Trophoblast cell (in vitro differentiated cells and primary cell): ENCODE data around the gene UPK3A.
"Not testable (repeated sequence)": the region's sequence is repeated elsewhere in the genome, so short reads cannot be mapped to it uniquely, and the experiment has no call there.

ENCODE experiments used
- DNase-seq, 2 donors: peaks; one replicate each; pipeline ENCODE4 v3.0.0-alpha.2; 2016
- H2AFZ ChIP-seq: 2 replicates; pipeline ENCODE4 v1.6.1; 2013; ENCODE audit warnings: low read length, moderate library complexity, mild to moderate bottlenecking; ENCODE audit not compliant: insufficient read depth, poor library complexity
- H2AK5ac ChIP-seq: 2 replicates; pipeline ENCODE4 v1.6.1; 2013; ENCODE audit warnings: mild to moderate bottlenecking, low read length
- H2BK120ac ChIP-seq: 2 replicates; pipeline ENCODE4 v1.6.1; 2013; ENCODE audit warnings: low read length, mild to moderate bottlenecking, moderate library complexity; ENCODE audit not compliant: insufficient read depth, poor library complexity
- H2BK12ac ChIP-seq: 2 replicates; pipeline ENCODE4 v1.6.1; 2013; ENCODE audit warnings: mild to moderate bottlenecking, low read length, moderate library complexity
- H2BK5ac ChIP-seq: 2 replicates; pipeline ENCODE4 v1.6.1; 2013; ENCODE audit warnings: low read length, low read depth, moderate library complexity, mild to moderate bottlenecking; ENCODE audit not compliant: poor library complexity
- H3K14ac ChIP-seq: 2 replicates; pipeline ENCODE4 v1.6.1; 2013; ENCODE audit warnings: mild to moderate bottlenecking, low read length
- H3K18ac ChIP-seq: 2 replicates; pipeline ENCODE4 v1.6.1; 2013; ENCODE audit warnings: mild to moderate bottlenecking, low read length
- H3K23ac ChIP-seq: 2 replicates; pipeline ENCODE4 v1.6.1; 2013; ENCODE audit warnings: low read length
- H3K27ac ChIP-seq: 2 replicates; pipeline ENCODE4 v1.5.1; 2013; ENCODE audit warnings: low read depth, mild to moderate bottlenecking, inconsistent platforms, low read length, moderate library complexity
- H3K27me3 ChIP-seq: 2 replicates; pipeline ENCODE4 v1.6.1; 2013; ENCODE audit warnings: inconsistent platforms, mild to moderate bottlenecking, low read length, moderate library complexity; ENCODE audit not compliant: insufficient read depth
- H3K36me3 ChIP-seq, 2 experiments: 1 replicate in 1 of 2; 2 replicates in 1 of 2; pipeline ENCODE4 v1.6.1; 2013; ENCODE audit warnings: low read length in 2 of 2, mild to moderate bottlenecking in 2 of 2, moderate library complexity in 1 of 2; ENCODE audit not compliant: insufficient read depth in 2 of 2, control insufficient read depth in 1 of 2
- H3K4ac ChIP-seq: 2 replicates; pipeline ENCODE4 v1.6.1; 2013; ENCODE audit warnings: low read depth, mild to moderate bottlenecking, low read length, moderate library complexity
- H3K4me1 ChIP-seq, 2 experiments: 1 replicate in 1 of 2; 2 replicates in 1 of 2; pipeline ENCODE4 v1.6.1; 2013; ENCODE audit warnings: low read length in 2 of 2, mild to moderate bottlenecking in 2 of 2, moderate library complexity in 1 of 2; ENCODE audit not compliant: insufficient read depth in 2 of 2, control insufficient read depth in 1 of 2
- H3K4me2 ChIP-seq: 2 replicates; pipeline ENCODE4 v1.6.1; 2013; ENCODE audit warnings: inconsistent platforms, mild to moderate bottlenecking, low read length, moderate library complexity
- H3K4me3 ChIP-seq: 2 replicates; pipeline ENCODE4 v1.5.1; 2013; ENCODE audit warnings: mild to moderate bottlenecking, low read depth, low read length, inconsistent platforms
- H3K79me1 ChIP-seq: one replicate; pipeline ENCODE4 v1.6.1; 2013; ENCODE audit warnings: low read length
- H3K79me2 ChIP-seq: 2 replicates; pipeline ENCODE4 v1.6.1; 2013; ENCODE audit warnings: low read length, mild to moderate bottlenecking; ENCODE audit not compliant: control insufficient read depth, insufficient read depth, poor library complexity
- H3K9ac ChIP-seq: 2 replicates; pipeline ENCODE4 v1.6.1; 2013; ENCODE audit warnings: mild to moderate bottlenecking, low read length
- H3K9me3 ChIP-seq: 2 replicates; pipeline ENCODE4 v1.6.1; 2013; ENCODE audit warnings: low read depth, mild to moderate bottlenecking, control low read depth, inconsistent platforms, low read length; ENCODE audit not compliant: insufficient read depth
- H4K12ac ChIP-seq: 2 replicates; pipeline ENCODE4 v1.6.1; 2013; ENCODE audit warnings: low read depth, mild to moderate bottlenecking, low read length, moderate library complexity
- H4K8ac ChIP-seq: 2 replicates; pipeline ENCODE4 v1.6.1; 2013; ENCODE audit warnings: low read depth, mild to moderate bottlenecking, low read length, moderate library complexity
- H4K91ac ChIP-seq: one replicate; pipeline ENCODE4 v1.6.1; 2013; ENCODE audit warnings: low read depth, mild to moderate bottlenecking, low read length, moderate library complexity
- WGBS: extraction: QIAGEN DNeasy Blood & Tissue Kit; methylation state at CpG from one replicate; pipeline ENCODE4 v1.1.7; 2013; ENCODE audit warnings: missing lambda C conversion rate; ENCODE audit not compliant: insufficient read length, insufficient coverage; ENCODE audit errors: extremely low coverage; 5-methylcytosine and 5-hydroxymethylcytosine counted together

UPK3A gene

DNA sequence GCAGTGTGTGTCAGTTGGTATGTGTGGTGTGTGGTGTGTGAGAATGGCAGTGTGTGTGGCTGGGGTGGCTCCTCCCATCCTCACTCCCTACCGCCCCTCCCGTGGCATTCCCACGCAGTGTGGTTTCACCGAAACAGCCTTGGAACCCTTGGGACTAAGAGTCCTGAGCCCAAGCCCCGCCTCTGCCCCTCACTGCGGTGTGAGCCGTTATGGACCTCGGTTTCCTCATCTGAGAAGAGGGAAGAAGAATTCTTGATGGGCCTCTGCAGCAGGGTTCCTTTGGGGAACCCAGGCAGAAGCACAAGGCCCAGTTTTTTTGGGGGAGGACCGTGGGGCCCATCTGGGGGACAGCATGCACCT is 7.2 kb downstream of the UPK3A start:
- H3K79me1 ChIP-seq = no peaks in the 10 kb centered on the region
- H2BK5ac ChIP-seq = no peak overlapping the region
- H2BK120ac ChIP-seq = no peak overlapping the region
- H3K14ac ChIP-seq = no peak overlapping the region
- no peak overlapping the region for H3K9ac ChIP-seq
- H3K27ac ChIP-seq = no peak overlapping the region
- DNase-seq = no peak
- no peak overlapping the region for H4K12ac ChIP-seq
- H3K27me3 ChIP-seq = no peaks in the 10 kb centered on the region
- H3K4ac ChIP-seq = no peak overlapping the region
- H4K8ac ChIP-seq = no peak overlapping the region
- H3K79me2 ChIP-seq = no peaks in the 10 kb centered on the region
- H4K91ac ChIP-seq = no peak overlapping the region
- H2BK12ac ChIP-seq = no peak overlapping the region
- H3K18ac ChIP-seq = no peak overlapping the region
- no peak overlapping the region for H2AK5ac ChIP-seq
- no peak overlapping the region for H3K4me3 ChIP-seq
- H2AFZ ChIP-seq = no peak overlapping the region
- peaks cover 7% of the 10 kb centered on the region for H3K9me3 ChIP-seq
- no peaks in the 10 kb centered on the region for H3K36me3 ChIP-seq
- WGBS = no CpG with 5 or more reads among the region's 9 CpGs
- no peak overlapping the region for H3K23ac ChIP-seq
- no peaks in the 10 kb centered on the region for H3K4me1 ChIP-seq
- no peak overlapping the region for H3K4me2 ChIP-seq

DNA sequence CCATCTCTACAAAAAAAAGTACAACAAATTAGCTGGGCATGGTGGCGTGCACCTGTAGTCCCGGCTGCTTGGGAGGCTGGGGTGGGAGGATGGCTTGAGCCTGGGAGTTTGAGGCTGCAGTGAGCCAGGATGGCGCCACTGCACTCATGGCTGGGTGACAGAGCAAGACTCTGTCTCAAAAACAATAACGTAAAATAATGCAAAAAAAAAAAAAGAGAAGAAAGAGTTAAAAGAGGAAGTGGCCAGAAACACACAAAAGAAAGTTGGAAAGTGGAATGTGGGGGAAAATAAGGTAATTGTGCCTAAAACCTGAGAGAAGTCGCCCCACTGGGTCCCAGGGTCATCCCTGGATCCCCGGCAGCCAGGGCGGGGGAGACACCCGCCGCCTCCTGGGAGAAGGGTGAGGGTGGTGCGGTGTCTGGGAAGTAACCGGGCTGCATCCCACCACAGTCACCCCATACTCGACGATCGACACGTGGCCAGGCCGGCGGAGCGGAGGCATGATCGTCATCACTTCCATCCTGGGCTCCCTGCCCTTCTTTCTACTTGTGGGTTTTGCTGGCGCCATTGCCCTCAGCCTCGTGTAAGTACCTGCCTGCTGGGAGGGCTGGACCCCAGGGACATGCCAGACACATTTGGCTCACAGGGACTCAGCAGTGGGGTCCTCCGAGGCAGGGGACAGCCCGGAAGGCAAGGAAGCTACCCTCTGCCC is 8.1 kb downstream of the UPK3A start:
- Histone ChIP-seq H3K9ac (no peak overlapping the region), H2BK120ac (no peak overlapping the region)
- WGBS = no CpG with 5 or more reads among the region's 23 CpGs

DNA sequence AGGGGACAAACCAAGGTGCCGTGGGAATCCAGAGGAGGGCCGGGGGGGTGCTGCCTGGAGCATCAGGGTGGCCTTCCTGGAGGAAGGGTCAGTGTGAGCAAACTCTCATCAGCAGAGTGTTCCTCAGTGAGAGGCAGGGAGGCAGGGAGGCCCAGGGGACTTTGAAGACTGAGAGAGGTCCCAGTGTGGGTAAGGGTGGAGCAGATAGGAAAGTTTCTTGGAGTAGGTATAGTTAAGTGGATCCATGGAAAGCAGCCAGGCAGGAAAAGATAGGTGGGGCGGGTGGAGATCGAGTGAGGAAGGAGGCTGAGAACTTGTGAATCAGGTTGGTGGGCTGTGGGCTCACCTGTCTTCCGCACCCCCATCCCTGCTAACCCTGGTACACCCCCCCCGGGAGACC is 9.3 kb downstream of the UPK3A start:
- H2AFZ ChIP-seq = no peak overlapping the region
- no peak overlapping the region for H3K18ac ChIP-seq
- H3K4me2 ChIP-seq = no peak overlapping the region

More for the DNA sequence above, 8.1 kb downstream of the UPK3A start:
- no peak overlapping the region for H3K18ac ChIP-seq
- no peak overlapping the region for H3K14ac ChIP-seq
- no peaks in the 10 kb centered on the region for H3K79me1 ChIP-seq
- no peak overlapping the region for H3K27ac ChIP-seq
- no peak for DNase-seq
- no peak overlapping the region for H2BK5ac ChIP-seq
- H3K9me3 ChIP-seq = peaks cover 7% of the 10 kb centered on the region
- no peaks in the 10 kb centered on the region for H3K79me2 ChIP-seq
- H2AK5ac ChIP-seq = no peak overlapping the region
- no peak overlapping the region for H3K4me2 ChIP-seq
- H4K8ac ChIP-seq = no peak overlapping the region
- H3K4me3 ChIP-seq = no peak overlapping the region
- H3K23ac ChIP-seq = no peak overlapping the region
- H3K27me3 ChIP-seq = no peaks in the 10 kb centered on the region
- H3K36me3 ChIP-seq = no peaks in the 10 kb centered on the region
- H4K12ac ChIP-seq = no peak overlapping the region
- no peak overlapping the region for H4K91ac ChIP-seq
- H2BK12ac ChIP-seq = no peak overlapping the region
- H2AFZ ChIP-seq = no peak overlapping the region
- no peaks in the 10 kb centered on the region for H3K4me1 ChIP-seq
- H3K4ac ChIP-seq = no peak overlapping the region

DNA sequence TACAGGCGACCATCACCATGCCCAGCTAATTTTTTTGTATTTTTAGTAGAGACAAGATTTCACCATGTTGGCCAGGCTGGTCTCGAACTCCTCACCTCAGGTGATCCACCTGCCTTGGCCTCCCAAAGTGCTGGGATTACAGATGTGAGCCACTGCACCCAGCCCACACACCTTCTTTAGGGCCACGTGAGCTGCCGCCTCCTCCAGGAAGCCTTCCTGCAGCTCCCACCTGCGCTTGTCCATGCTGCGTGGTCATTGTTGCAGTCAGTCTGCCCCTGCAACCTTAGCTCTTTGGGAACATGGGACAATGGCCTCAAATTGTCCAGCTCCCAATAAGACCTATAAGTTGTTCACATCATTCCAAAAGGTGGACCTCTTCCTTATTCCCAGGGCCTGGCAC is 10.3 kb downstream of the UPK3A start:
- H3K4ac ChIP-seq, H3K9ac ChIP-seq, H3K27me3 ChIP-seq, H2BK5ac ChIP-seq, H2BK12ac ChIP-seq, DNase-seq, H3K23ac ChIP-seq, H3K18ac ChIP-seq, H2AK5ac ChIP-seq, H4K12ac ChIP-seq, H3K79me2 ChIP-seq, H3K36me3 ChIP-seq, H2AFZ ChIP-seq, H3K79me1 ChIP-seq, H3K27ac ChIP-seq, H3K4me2 ChIP-seq, H2BK120ac ChIP-seq, H4K91ac ChIP-seq, H3K4me1 ChIP-seq, H3K4me3 ChIP-seq, H3K9me3 ChIP-seq, H4K8ac ChIP-seq, H3K14ac ChIP-seq: not testable (repeated sequence)
- no CpG with 5 or more reads among the region's 6 CpGs for WGBS

More for the DNA sequence above, 9.3 kb downstream of the UPK3A start:
- Histone ChIP-seq H3K79me1 (no peaks in the 10 kb centered on the region), H3K9me3 (peaks cover 7% of the 10 kb centered on the region), H4K91ac (no peak overlapping the region), H3K14ac (no peak overlapping the region), H3K36me3 (no peaks in the 10 kb centered on the region), H3K27ac (no peak overlapping the region), H2AK5ac (no peak overlapping the region), H4K12ac (no peak overlapping the region), H3K27me3 (no peaks in the 10 kb centered on the region), H2BK5ac (no peak overlapping the region), H2BK120ac (no peak overlapping the region), H3K23ac (no peak overlapping the region), H3K4me1 (no peaks in the 10 kb centered on the region), H2BK12ac (no peak overlapping the region), H3K9ac (no peak overlapping the region), H3K4ac (no peak overlapping the region), H3K4me3 (no peak overlapping the region), H4K8ac (no peak overlapping the region), H3K79me2 (no peaks in the 10 kb centered on the region)
- DNase-seq = no peak
- no CpG with 5 or more reads among the region's 6 CpGs for WGBS
